ENCODE data around the gene HS2ST1. TPM values are rescaled to one million over a fixed set of nuclear protein-coding genes. Genes with fewer than 3 reads are reported as not detected.

The HS2ST1 gene
- total and polyA plus RNA-seq, 2 donors (not counting 3 experiments of a cell fraction or from before 2014, with no cell fraction given): 5.5 to 31.2 TPM

- no peak overlapping the region for H2AFZ ChIP-seq (ENCODE audit: low read depth, low read length)
- no peak overlapping the region for H3K4me2 ChIP-seq (ENCODE audit: insufficient read depth, low read length)
- no peak for FAIRE-seq
Observed at GRCh38 chr1:87155170-87155569, 240.7 kb downstream of the HS2ST1 start.

GRCh38 chr1:87155648-87156047 is 241.2 kb downstream of the HS2ST1 start:
- H3K4me3 ChIP-seq (replicated peaks in 1 of 3; ENCODE audit: insufficient read depth in 1 of 3, low read depth in 1 of 3, low read length in 3 of 3): no peak overlapping the region
- H2AFZ ChIP-seq (ENCODE audit: low read depth, low read length): no peak overlapping the region
- H3K27me3 ChIP-seq (ENCODE audit: control insufficient read depth in 2 of 2, insufficient read depth in 2 of 2, low read length in 2 of 2): peaks cover 5 to 8% of the 10 kb centered on the region in 2 experiments
- DNase-seq (ENCODE audit: low read depth, low spot score): no peak
- FAIRE-seq: no peak
- dilution Hi-C loops (cut with MboI; ENCODE audit: extremely low pct_ligation_motif_present, low sequenced_read_pairs): no loop called here
- no peaks in the 10 kb centered on the region for H3K79me2 ChIP-seq (ENCODE audit: control insufficient read depth, insufficient read depth, low read length)
- H4K20me1 ChIP-seq (replicated peaks; ENCODE audit: control insufficient read depth, extremely low read depth, insufficient read depth, low read length): no peaks in the 10 kb centered on the region
- intact Hi-C loops (cut with micrococcal nuclease): no loop called here
- TF ChIP-seq MAX (IDR thresholded peaks at IDR 0.05; ENCODE audit: insufficient read depth, insufficient read length) (no peak), CTCF (IDR thresholded peaks at IDR 0.05; ENCODE audit: extremely low read depth in 1 of 2, insufficient read depth in 1 of 2, low read depth in 1 of 2, low read length in 2 of 2) (no peak), MYC (IDR thresholded peaks at IDR 0.05; ENCODE audit: low read depth, low read length) (no peak), JUN (IDR thresholded peaks at IDR 0.05; ENCODE audit: borderline replicate concordance, insufficient read depth, insufficient read length, low read depth) (no peak), POLR2A (IDR thresholded peaks at IDR 0.05; ENCODE audit: low read depth, low read length) (no peak), POLR2AphosphoS5 (IDR thresholded peaks at IDR 0.05; ENCODE audit: insufficient read depth, low read depth, low read length) (no peak), EZH2 (IDR thresholded peaks at IDR 0.05; ENCODE audit: borderline replicate concordance, low read depth, low read length, severe bottlenecking) (no peak)
- no peaks in the 10 kb centered on the region for H3K9me3 ChIP-seq (replicated peaks; ENCODE audit: control insufficient read depth, insufficient read depth, low read length)
- H3K27ac ChIP-seq (ENCODE audit: insufficient read depth, low read depth, low read length): no peak overlapping the region
- peaks cover 10% of the 10 kb centered on the region for H3K4me1 ChIP-seq (ENCODE audit: control insufficient read depth, extremely low read depth, insufficient read depth, low read length)
- H3K9ac ChIP-seq (replicated peaks; ENCODE audit: extremely low read depth, insufficient read depth, low read length): no peak overlapping the region
- CTCF ChIA-PET: no interaction called here
- H3K9me1 ChIP-seq (replicated peaks; ENCODE audit: control insufficient read depth, extremely low read depth, insufficient read depth, low read length): no peaks in the 10 kb centered on the region
- no peaks in the 10 kb centered on the region for H3K36me3 ChIP-seq (ENCODE audit: control insufficient read depth in 2 of 2, extremely low read depth in 1 of 2, insufficient read depth in 2 of 2, low read length in 2 of 2)
- POLR2A ChIA-PET: no interaction called here
- BruUV-seq (replicated peaks): no TSS peak
- H3K4me2 ChIP-seq (ENCODE audit: insufficient read depth, low read length): no peak overlapping the region

More at GRCh38 chr1:87155170-87155569, 240.7 kb downstream of the HS2ST1 start:
- no peaks in the 10 kb centered on the region for H3K79me2 ChIP-seq (ENCODE audit: control insufficient read depth, insufficient read depth, low read length)
- no peaks in the 10 kb centered on the region for H3K36me3 ChIP-seq (ENCODE audit: control insufficient read depth in 2 of 2, extremely low read depth in 1 of 2, insufficient read depth in 2 of 2, low read length in 2 of 2)
- intact Hi-C loops (cut with micrococcal nuclease) (no loop called here), dilution Hi-C loops (cut with MboI; ENCODE audit: extremely low pct_ligation_motif_present, low sequenced_read_pairs) (no loop called here)
- no peak for DNase-seq (ENCODE audit: low read depth, low spot score)
- no TSS peak for BruUV-seq (replicated peaks)
- CTCF ChIA-PET: interaction anchor here (1.4 to 1.5 kb wide), 2 partner anchors 12 to 138 kb away, joined by 3 to 7 read pairs; no protein-coding TSS in a partner anchor
- H3K27ac ChIP-seq (ENCODE audit: insufficient read depth, low read depth, low read length): no peak overlapping the region
- no peak overlapping the region for H3K9ac ChIP-seq (replicated peaks; ENCODE audit: extremely low read depth, insufficient read depth, low read length)
- no peaks in the 10 kb centered on the region for H3K9me1 ChIP-seq (replicated peaks; ENCODE audit: control insufficient read depth, extremely low read depth, insufficient read depth, low read length)
- no peak overlapping the region for H3K4me3 ChIP-seq (replicated peaks in 1 of 3; ENCODE audit: insufficient read depth in 1 of 3, low read depth in 1 of 3, low read length in 3 of 3)
- no peaks in the 10 kb centered on the region for H4K20me1 ChIP-seq (replicated peaks; ENCODE audit: control insufficient read depth, extremely low read depth, insufficient read depth, low read length)
- POLR2A ChIA-PET: no interaction called here
- TF ChIP-seq POLR2AphosphoS5 (IDR thresholded peaks at IDR 0.05; ENCODE audit: insufficient read depth, low read depth, low read length): no peak
- TF ChIP-seq MAX (IDR thresholded peaks at IDR 0.05; ENCODE audit: insufficient read depth, insufficient read length): no peak
- peaks cover 13% of the 10 kb centered on the region for H3K4me1 ChIP-seq (ENCODE audit: control insufficient read depth, extremely low read depth, insufficient read depth, low read length)
- H3K27me3 ChIP-seq (ENCODE audit: control insufficient read depth in 2 of 2, insufficient read depth in 2 of 2, low read length in 2 of 2): peaks cover 5 to 8% of the 10 kb centered on the region in 2 experiments
- H3K9me3 ChIP-seq (replicated peaks; ENCODE audit: control insufficient read depth, insufficient read depth, low read length): no peaks in the 10 kb centered on the region
